Activated naive CD8-positive, alpha-beta T cell (primary cell): Measurements from ENCODE around the gene HSCB.
A peak's percentile ranks its signal among the peaks of the same experiment; 100 is the strongest.
"Not testable (repeated sequence)": the region's sequence is repeated elsewhere in the genome, so short reads cannot be mapped to it uniquely, and the experiment has no call there.

Source experiments
- H3K27ac Mint-ChIP-seq: one replicate; pipeline ENCODE4 v1.8.0; 2021; ENCODE audit warnings: mixed read lengths
- H3K27me3 Mint-ChIP-seq: one replicate; pipeline ENCODE4 v1.8.0; 2021; ENCODE audit warnings: mixed read lengths
- H3K36me3 Mint-ChIP-seq: one replicate; pipeline ENCODE4 v1.8.0; 2021; ENCODE audit warnings: mixed read lengths
- H3K4me1 Mint-ChIP-seq: one replicate; pipeline ENCODE4 v1.8.0; 2021; ENCODE audit warnings: low read depth, mixed read lengths
- H3K4me3 Mint-ChIP-seq: one replicate; pipeline ENCODE4 v1.8.0; 2021; ENCODE audit warnings: mild to moderate bottlenecking, mixed read lengths
- H3K9me3 Mint-ChIP-seq: one replicate; pipeline ENCODE4 v1.8.0; 2021; ENCODE audit warnings: low read depth, mixed read lengths

Gene HSCB

GRCh38 chr22:28741785-28742561 is at the start of gene HSCB, which contains the start of gene CHEK2:
Gene HSCB (plus strand): TSS chr22:28742039. CDS start chr22:28742096, 57 bp downstream.
Gene CHEK2 (minus strand): TSS chr22:28741820. CDS start chr22:28734721, 7,099 bp downstream.
- Mint-ChIP-seq H3K27me3 (no peaks in the 10 kb centered on the region), H3K9me3 (no peaks in the 10 kb centered on the region), H3K36me3 (peaks cover 2% of the 10 kb centered on the region), H3K4me1 (peaks cover 24% of the 10 kb centered on the region), H3K4me3 (peak within 1 kb of the TSS; percentile 92), H3K27ac (peak within 1 kb of the TSS; percentile 91)

- H3K27me3 Mint-ChIP-seq, H3K9me3 Mint-ChIP-seq, H3K4me1 Mint-ChIP-seq, H3K4me3 Mint-ChIP-seq, H3K27ac Mint-ChIP-seq: not testable (repeated sequence)
- peaks cover 12% of the 10 kb centered on the region for H3K36me3 Mint-ChIP-seq
Measured at GRCh38 chr22:28693041-28693760, 48.6 kb upstream of the HSCB start.

- Mint-ChIP-seq H3K27ac (no peak overlapping the region), H3K36me3 (peaks cover 16% of the 10 kb centered on the region), H3K27me3 (no peaks in the 10 kb centered on the region), H3K4me1 (no peaks in the 10 kb centered on the region), H3K4me3 (no peak overlapping the region), H3K9me3 (no peaks in the 10 kb centered on the region)
Measured at GRCh38 chr22:28702891-28703290, 38.9 kb upstream of the HSCB start.

- H3K27ac Mint-ChIP-seq: no peak overlapping the region
- H3K27me3 Mint-ChIP-seq: no peaks in the 10 kb centered on the region
- no peak overlapping the region for H3K4me3 Mint-ChIP-seq
- H3K36me3 Mint-ChIP-seq: peaks cover 14% of the 10 kb centered on the region
- H3K4me1 Mint-ChIP-seq: no peaks in the 10 kb centered on the region
- H3K9me3 Mint-ChIP-seq: no peaks in the 10 kb centered on the region
Measured at GRCh38 chr22:28703436-28703835, 38.4 kb upstream of the HSCB start.

- Mint-ChIP-seq H3K27me3 (no peaks in the 10 kb centered on the region), H3K4me1 (no peaks in the 10 kb centered on the region), H3K9me3 (no peaks in the 10 kb centered on the region), H3K27ac (no peak overlapping the region), H3K36me3 (peaks cover 15% of the 10 kb centered on the region), H3K4me3 (no peak overlapping the region)
Measured at GRCh38 chr22:28706845-28707244, 35.0 kb upstream of the HSCB start.

- H3K36me3 Mint-ChIP-seq: peaks cover 12% of the 10 kb centered on the region
Measured at GRCh38 chr22:28710107-28710506, 31.7 kb upstream of the HSCB start.

GRCh38 chr22:28710576-28711191 is 31.2 kb upstream of the HSCB start:
- no peaks in the 10 kb centered on the region for H3K4me1 Mint-ChIP-seq
- no peaks in the 10 kb centered on the region for H3K9me3 Mint-ChIP-seq
- H3K4me3 Mint-ChIP-seq: no peak overlapping the region
- H3K36me3 Mint-ChIP-seq: peaks cover 12% of the 10 kb centered on the region
- no peak overlapping the region for H3K27ac Mint-ChIP-seq
- H3K27me3 Mint-ChIP-seq: no peaks in the 10 kb centered on the region

More at GRCh38 chr22:28710107-28710506, 31.7 kb upstream of the HSCB start:
- no peak overlapping the region for H3K27ac Mint-ChIP-seq
- no peaks in the 10 kb centered on the region for H3K9me3 Mint-ChIP-seq
- H3K4me1 Mint-ChIP-seq: no peaks in the 10 kb centered on the region
- H3K27me3 Mint-ChIP-seq: no peaks in the 10 kb centered on the region
- no peak overlapping the region for H3K4me3 Mint-ChIP-seq

GRCh38 chr22:28711341-28711740 is 30.5 kb upstream of the HSCB start:
- no peaks in the 10 kb centered on the region for H3K9me3 Mint-ChIP-seq
- H3K4me3 Mint-ChIP-seq: no peak overlapping the region
- H3K27me3 Mint-ChIP-seq: no peaks in the 10 kb centered on the region
- H3K27ac Mint-ChIP-seq: no peak overlapping the region
- H3K4me1 Mint-ChIP-seq: no peaks in the 10 kb centered on the region
- peaks cover 12% of the 10 kb centered on the region for H3K36me3 Mint-ChIP-seq

- Mint-ChIP-seq H3K27ac (no peak overlapping the region), H3K4me1 (no peaks in the 10 kb centered on the region), H3K9me3 (no peaks in the 10 kb centered on the region), H3K27me3 (no peaks in the 10 kb centered on the region), H3K36me3 (peaks cover 12% of the 10 kb centered on the region), H3K4me3 (no peak overlapping the region)
Measured at GRCh38 chr22:28711820-28712777, 29.7 kb upstream of the HSCB start.

- Mint-ChIP-seq H3K36me3 (peaks cover 10% of the 10 kb centered on the region), H3K9me3 (no peaks in the 10 kb centered on the region), H3K4me3 (no peak overlapping the region), H3K27ac (no peak overlapping the region), H3K4me1 (no peaks in the 10 kb centered on the region), H3K27me3 (no peaks in the 10 kb centered on the region)
Measured at GRCh38 chr22:28714043-28714628, 27.7 kb upstream of the HSCB start.

- H3K36me3 Mint-ChIP-seq: peaks cover 12% of the 10 kb centered on the region
- no peaks in the 10 kb centered on the region for H3K4me1 Mint-ChIP-seq
- H3K4me3 Mint-ChIP-seq: no peak overlapping the region
- no peaks in the 10 kb centered on the region for H3K9me3 Mint-ChIP-seq
- no peaks in the 10 kb centered on the region for H3K27me3 Mint-ChIP-seq
- no peak overlapping the region for H3K27ac Mint-ChIP-seq
Measured at GRCh38 chr22:28715611-28716010, 26.2 kb upstream of the HSCB start.

- H3K27ac Mint-ChIP-seq: no peak overlapping the region
- H3K27me3 Mint-ChIP-seq: no peaks in the 10 kb centered on the region
- no peaks in the 10 kb centered on the region for H3K4me1 Mint-ChIP-seq
- H3K4me3 Mint-ChIP-seq: no peak overlapping the region
- peaks cover 11% of the 10 kb centered on the region for H3K36me3 Mint-ChIP-seq
- H3K9me3 Mint-ChIP-seq: no peaks in the 10 kb centered on the region
Measured at GRCh38 chr22:28716686-28717085, 25.2 kb upstream of the HSCB start.

- Mint-ChIP-seq H3K9me3 (no peaks in the 10 kb centered on the region), H3K27ac (no peak overlapping the region), H3K4me1 (no peaks in the 10 kb centered on the region), H3K27me3 (no peaks in the 10 kb centered on the region), H3K36me3 (peaks cover 15% of the 10 kb centered on the region), H3K4me3 (no peak overlapping the region)
Measured at GRCh38 chr22:28718044-28718443, 23.8 kb upstream of the HSCB start.

GRCh38 chr22:28728002-28728401 is 13.8 kb upstream of the HSCB start:
- Mint-ChIP-seq H3K27ac (no peak overlapping the region), H3K36me3 (peaks cover 13% of the 10 kb centered on the region), H3K4me3 (no peak overlapping the region), H3K9me3 (no peaks in the 10 kb centered on the region), H3K27me3 (no peaks in the 10 kb centered on the region), H3K4me1 (no peaks in the 10 kb centered on the region)
